ENCODE measurements around the gene DLX4.
A peak's percentile ranks its signal among the peaks of the same experiment; 100 is the strongest.

DLX4 gene

DNA sequence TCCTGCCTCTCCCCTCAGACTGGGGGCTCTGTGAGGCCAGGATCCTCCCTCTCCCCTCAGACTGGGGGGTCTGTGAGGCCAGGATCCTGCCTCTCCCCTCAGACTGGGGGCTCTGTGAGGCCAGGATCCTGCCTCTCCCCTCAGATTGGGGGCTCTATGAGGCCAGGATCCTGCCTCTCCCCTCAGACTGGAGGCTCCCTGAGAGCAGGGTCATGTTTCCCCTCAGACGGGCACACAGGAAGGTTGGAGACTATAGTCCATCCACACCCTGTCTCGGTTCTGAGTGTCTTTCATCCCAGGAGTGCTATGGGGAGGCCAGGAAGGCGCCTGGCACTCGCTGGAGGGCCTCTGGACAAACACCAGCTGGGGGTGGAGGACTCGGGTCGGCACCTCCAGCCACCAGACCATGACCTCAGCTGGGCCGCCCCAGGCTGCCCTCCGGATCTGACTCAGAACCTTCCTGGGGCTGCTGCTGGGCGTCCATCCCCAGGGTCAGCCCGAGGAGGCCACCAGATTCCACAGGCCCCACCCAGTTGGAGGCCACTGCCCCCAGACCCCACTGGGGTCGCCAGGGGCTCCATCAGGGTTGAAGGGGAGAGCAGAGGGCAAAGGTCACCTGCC lies 21.9 kb upstream of the DLX4 start:
- DNase-seq (ENCODE audit: low spot score) = no peak

- no peak for DNase-seq (ENCODE audit: low spot score)
Observed at GRCh38 chr17:49949634-49950033, 19.4 kb upstream of the DLX4 start.

DNA sequence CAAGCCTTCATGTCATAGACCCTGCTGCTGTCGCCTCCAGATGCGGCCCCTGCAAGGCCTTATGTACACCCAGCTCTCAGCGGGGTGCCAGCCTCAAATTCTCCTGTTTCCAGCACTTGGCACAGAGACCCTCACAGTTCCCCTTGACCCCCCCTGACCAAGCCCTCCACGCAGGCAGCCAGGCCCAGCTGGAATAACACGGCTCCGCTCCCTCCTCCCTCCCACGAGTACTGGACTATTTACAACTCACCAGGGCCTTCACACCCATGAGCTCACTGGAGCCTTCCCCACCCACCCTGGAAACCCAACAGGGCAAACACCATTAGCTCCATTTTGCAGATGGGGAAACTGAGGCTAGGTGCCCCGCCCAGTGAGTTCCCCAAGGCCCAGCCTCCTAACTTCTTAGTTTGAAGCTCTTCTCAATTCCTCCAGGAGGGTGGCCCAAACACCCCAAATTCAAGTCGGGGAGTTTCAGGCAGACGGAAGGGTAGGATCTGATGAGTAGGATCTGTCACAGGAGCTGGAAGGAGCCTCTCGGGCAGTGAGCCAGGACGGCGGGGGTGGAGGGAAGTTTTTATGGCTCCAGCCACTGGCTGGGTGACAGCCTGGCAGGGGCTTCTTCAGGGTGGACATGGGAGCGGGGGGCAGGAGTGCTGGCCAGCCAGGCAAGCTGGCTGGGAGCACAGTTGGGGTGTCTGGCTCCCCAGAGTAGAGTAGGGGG lies 17.5 kb upstream of the DLX4 start:
- no peak for DNase-seq (ENCODE audit: low spot score)

DNA sequence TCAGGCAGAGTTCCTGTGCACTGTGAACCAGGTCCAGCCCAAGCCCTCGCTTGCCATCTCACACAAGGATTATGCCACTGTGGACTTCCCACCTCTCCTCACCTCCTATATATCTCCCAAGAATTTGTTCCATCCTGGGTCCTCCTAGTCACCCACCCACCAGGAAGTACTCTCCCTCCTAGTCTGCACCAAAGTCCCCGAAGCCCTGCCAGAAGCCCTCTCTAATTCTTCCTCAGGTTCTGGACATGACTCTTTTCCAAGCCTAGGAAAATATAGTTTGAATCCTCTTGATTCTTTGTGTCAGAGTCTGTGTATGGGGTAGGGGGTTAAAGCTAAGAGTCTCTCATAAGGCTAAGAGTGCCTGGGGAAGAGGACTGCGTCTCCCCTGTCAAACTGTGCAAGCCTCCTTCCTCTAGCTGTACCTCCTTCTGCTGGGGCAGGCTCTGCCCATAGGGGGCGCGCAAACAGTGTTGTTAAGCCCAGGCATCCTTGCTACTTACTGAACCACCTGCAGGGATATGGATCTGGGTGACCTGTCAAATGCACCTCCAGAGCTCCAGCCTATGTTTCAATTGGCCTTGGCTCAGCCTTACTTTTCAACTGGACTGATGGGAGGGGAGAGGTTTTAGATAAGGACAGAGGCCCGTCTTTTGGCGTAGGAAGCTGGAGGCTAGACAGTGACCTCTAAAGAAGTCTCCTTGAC lies 16.6 kb upstream of the DLX4 start:
- DNase-seq (ENCODE audit: low spot score) = peak; percentile 93

- no peak for DNase-seq (ENCODE audit: low spot score)
Observed at GRCh38 chr17:49952912-49953497, 16.0 kb upstream of the DLX4 start.

GRCh38 chr17:49955157-49955556 lies 13.8 kb upstream of the DLX4 start:
- DNase-seq (ENCODE audit: low spot score) = no peak

- DNase-seq (ENCODE audit: low spot score) = no peak
Observed at GRCh38 chr17:49956780-49957179, 12.2 kb upstream of the DLX4 start.

- DNase-seq (ENCODE audit: low spot score) = no peak
Observed at GRCh38 chr17:49957350-49957749, 11.6 kb upstream of the DLX4 start.

GRCh38 chr17:49958723-49959122 lies 10.3 kb upstream of the DLX4 start:
- DNase-seq (ENCODE audit: low spot score) = no peak

- no peak for DNase-seq (ENCODE audit: low spot score)
Observed at GRCh38 chr17:49959183-49959935, 9.6 kb upstream of the DLX4 start.

DNA sequence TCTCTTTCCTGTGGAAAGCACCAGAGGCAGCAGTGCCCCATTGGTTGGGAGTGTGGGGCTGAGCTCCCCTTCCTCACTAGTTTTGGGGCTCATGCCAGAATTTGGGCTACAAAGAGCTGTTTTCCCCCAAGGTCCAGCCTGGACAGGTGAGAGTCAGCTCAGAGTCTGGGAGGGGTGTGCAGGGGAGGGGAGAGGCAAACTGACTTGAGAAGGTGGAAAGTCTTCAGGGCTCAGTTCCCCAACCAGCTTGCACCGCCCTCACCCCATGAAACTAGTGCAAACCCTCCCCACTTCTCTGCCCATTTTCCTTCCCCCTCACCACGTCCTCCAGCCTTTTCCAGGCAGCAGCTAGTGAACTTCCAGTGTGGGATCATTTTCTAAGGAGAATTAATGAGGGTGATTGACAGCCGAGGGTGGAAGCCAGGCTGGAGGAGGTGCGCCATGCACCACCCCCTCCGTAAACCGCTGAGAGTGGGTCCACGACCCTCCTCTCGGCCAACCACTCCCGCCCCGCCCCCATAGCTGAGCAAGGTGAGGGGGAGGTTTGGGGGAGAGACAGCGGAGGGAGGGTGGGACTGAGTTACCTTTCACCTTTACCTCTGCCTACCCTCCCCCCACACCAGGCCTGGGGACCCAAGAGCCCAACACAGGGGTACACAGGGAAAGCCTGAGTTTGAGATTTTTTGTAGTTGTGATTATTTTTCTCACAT lies 6.2 kb upstream of the DLX4 start:
- no peak for DNase-seq (ENCODE audit: low spot score)

GRCh38 chr17:49963309-49963625 lies 5.7 kb upstream of the DLX4 start:
- DNase-seq (ENCODE audit: low spot score) = no peak

- DNase-seq (ENCODE audit: low spot score) = no peak
Observed at GRCh38 chr17:49963626-49964302, 5.2 kb upstream of the DLX4 start.

- DNase-seq (ENCODE audit: low spot score) = no peak
Observed at GRCh38 chr17:49964303-49964768, 4.7 kb upstream of the DLX4 start.

DNA sequence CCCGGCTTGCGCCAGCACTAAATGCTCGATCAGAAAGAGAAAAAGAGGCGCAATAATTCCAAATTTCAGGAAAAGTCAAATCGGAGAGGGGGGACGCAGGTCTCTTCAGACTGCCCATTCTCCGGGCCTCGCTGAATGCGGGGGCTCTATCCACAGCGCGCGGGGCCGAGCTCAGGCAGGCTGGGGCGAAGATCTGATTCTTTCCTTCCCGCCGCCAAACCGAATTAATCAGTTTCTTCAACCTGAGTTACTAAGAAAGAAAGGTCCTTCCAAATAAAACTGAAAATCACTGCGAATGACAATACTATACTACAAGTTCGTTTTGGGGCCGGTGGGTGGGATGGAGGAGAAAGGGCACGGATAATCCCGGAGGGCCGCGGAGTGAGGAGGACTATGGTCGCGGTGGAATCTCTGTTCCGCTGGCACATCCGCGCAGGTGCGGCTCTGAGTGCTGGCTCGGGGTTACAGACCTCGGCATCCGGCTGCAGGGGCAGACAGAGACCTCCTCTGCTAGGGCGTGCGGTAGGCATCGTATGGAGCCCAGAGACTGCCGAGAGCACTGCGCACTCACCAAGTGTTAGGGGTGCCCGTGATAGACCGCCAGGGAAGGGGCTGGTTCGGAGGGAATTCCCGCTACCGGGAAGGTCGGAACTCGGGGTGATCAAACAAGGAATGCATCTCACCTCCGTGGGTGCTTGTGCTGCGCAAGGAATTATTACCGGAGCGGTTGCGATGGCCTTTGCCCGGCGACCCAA lies 4.0 kb upstream of the DLX4 start:
- DNase-seq (ENCODE audit: low spot score) = no peak

DNA sequence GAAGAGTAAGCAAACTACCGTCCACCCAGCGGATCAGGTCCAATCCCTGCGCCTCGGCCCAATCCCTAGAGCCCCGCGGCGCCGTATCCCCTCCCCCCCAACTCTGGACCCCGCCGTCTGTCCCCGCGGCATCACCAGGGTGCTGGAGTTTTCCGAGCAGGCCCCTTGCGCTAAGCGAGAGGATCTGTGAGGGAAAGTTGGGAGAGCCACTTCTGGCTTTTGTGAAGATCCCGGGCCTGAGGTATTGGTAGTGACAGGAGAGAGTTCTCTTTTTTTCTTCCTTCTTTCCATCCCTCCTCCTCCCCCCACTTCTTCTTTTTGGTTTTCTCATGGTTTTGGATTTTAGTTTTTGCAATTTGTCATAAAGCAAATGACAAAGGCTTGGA lies 3.5 kb upstream of the DLX4 start:
- DNase-seq (ENCODE audit: low spot score) = no peak

DNA sequence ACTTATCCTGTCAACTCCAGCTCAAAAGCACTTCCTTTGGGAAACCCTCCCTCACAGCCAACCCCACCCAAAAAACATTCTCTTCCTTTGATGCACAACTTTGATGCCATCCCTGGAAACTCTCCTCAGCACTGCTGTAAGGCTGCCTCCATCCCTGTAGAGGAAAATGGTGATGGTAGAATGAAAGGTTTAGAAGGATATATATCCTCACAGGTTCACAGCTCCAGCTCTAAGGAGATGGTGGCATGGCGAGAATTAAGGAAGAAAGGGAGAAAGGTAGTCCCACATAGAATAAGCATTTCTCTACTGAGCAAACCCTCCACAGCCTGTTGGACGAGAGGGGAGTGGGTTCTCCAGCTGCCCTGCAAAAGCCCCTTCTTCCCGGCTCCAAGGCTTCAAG lies 2.2 kb upstream of the DLX4 start:
- no peak for DNase-seq (ENCODE audit: low spot score)

- no peak for DNase-seq (ENCODE audit: low spot score)
Observed at GRCh38 chr17:49967205-49967604, 1.8 kb upstream of the DLX4 start.

DNA sequence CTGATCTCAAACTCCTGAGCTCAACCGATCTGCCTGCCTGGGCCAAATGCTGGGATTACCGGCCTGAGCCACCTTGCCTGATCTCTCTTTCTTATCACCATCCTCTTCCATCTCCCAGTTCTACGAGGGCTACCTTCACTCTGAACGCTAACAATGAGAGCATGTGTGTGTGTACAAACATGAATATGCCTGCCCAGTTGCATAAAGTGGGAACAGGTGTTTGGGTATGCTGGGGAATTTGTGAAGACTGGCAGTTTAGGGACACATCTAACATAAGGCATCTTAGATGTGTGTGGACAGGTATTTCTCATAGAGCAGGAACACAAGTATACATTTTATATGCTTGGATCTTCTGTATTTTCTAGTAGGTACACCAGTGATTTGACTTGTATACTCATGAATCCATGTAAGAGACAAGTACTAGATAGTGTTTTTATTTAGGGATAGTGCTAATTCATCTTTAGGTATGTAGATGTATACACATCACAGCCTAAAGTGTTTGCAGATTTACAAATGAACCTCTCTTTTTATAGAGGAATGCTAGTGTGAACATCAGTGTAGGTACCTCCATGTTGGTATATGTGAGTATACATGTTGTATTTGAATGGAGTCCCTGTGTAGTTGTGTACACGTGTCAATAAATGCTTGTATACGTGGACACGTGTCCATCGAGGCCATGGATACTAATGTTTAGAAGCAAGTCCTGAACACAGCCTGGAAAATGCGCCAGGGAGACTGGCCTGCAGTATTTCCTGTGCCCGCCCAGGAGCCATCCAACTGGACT lies 1.2 kb upstream of the DLX4 start:
- DNase-seq (ENCODE audit: low spot score) = no peak

Measured in D341Med (cell line).